Activated gamma-delta T cell treated with anti-CD3 and anti-CD28 coated beads, Interleukin-2, amount 50 U/mL, for 16 hours (primary cell): ENCODE measurements around the gene RPH3AL.
"Not testable (repeated sequence)": the region's sequence is repeated elsewhere in the genome, so short reads cannot be mapped to it uniquely, and the experiment has no call there.

Experiments
- DNase-seq: peaks from one replicate; pipeline ENCODE4 v3.0.0-alpha.2; 2020; ENCODE audit warnings: low read depth

Gene RPH3AL

DNA sequence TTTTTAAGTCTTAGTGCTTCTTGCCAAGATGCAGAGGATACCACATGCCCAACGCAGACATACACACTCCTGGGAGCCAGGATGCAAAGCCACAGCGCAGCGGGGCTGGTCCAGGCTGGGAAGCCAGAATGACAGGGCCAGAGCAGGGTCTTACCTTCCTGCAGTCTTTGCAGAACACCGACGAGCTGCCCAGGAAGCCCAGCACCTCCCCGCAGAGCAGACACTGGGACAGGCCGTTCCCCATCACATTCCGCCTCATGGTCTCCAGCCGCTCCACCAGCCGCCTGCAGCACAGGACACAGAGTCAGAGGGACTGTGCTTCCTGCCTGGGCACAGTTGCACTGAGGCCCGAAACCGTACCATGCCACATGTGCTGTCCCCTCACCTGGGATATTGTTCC is 33.3 kb downstream of the RPH3AL start:
- no peak for DNase-seq

DNA sequence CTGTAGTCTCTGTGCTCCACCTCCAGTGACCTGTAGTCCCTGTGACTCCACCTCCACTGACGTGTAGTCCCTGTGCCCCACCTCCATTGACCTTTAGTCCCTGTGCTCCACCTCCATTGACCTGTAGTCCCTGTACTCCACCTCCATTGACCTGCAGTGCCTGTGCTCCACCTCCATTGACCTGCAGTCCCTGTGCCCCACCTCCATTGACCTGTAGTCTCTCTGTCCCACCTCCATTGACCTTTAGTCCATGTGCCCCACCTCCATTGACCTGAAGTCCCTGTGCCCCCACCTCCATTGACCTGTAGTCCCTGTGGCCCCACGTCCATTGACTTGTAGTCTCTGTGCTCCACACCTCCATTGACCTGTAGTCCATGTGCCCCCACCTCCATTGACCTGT is 35.5 kb downstream of the RPH3AL start:
- DNase-seq, result not testable (repeated sequence)

DNA sequence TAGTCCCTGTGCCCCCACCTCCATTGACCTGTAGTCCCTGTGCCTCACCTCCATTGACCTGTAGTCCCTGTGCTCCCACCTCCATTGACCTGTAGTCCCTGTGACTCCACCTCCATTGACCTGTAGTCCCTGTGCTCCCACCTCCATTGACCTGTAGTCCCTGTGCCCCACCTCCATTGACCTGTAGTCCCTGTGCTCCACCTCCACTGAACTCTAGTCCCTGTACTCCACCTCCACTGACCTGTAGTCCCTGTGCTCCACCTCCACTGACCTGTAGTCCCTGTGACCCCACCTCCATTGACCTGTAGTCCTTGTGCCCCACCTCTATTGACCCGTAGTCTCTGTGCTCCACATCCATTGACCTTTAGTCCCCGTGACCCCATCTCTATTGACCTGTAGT is 37.2 kb downstream of the RPH3AL start:
- not testable (repeated sequence) for DNase-seq

DNA sequence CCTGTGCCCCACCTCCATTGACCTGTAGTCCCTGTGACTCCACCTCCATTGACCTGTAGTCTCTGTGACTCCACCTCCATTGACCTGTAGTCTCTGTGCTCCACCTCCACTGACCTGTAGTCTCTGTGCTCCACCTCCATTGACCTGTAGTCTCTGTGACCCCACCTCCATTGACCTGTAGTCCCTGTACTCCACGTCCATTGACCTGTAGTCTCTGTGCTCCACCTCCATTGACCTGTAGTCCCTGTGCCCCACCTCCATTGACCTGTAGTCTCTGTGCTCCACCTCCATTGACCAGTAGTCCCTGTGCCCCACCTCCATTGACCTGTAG is 38.0 kb downstream of the RPH3AL start:
- DNase-seq, result not testable (repeated sequence)

DNA sequence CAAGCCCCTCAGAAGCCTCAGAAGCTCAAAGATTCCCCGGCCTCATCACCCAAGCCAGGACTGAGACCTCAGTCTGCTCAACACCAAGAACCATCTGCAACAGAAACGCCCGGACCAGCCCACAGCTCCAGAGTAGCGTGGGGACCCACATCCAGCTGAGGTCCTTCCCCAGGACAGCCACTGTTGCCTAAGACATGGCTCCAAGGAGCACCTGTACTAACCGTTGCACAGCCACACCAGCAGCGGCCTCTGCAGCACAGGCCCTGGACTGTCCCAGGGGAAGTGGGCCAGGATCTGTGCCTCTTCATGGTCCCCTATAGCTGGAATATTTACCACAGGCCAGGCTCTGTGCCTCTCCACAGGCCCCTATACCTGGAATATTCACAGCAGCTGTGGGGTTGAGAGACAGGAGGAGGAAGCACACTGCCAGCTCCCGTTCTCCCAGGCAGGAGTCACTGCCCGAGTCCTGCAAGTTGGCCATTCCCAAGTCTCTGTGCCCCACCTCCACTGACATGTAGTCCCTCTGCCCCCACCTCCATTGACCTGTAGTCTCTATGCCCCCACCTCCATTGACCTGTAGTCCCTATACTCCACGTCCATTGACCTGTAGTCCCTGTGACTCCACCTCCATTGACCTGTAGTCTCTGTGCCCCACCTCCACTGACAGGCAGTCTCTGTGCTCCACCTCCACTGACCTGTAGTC is 38.5 kb downstream of the RPH3AL start:
- DNase-seq, result no peak

DNA sequence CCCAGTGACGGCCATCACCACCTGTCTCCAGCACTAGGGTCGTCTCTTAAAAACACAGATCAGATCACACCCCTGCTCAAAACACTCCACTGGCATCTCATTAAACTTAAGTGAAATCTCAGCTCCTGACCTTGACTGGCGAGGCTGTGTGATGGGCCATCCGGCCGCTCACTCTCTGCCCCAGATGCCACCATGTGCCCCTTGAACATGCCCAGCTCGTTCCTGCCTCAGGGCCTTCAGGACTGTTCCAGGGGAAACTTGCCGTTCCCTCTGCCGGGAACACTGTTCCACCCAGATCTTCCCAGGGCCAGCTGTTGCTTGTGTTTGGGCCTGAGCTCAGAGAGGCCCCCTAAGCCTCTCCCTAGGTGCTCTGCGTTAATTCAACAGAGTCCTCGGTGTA is 39.4 kb downstream of the RPH3AL start:
- no peak for DNase-seq

DNA sequence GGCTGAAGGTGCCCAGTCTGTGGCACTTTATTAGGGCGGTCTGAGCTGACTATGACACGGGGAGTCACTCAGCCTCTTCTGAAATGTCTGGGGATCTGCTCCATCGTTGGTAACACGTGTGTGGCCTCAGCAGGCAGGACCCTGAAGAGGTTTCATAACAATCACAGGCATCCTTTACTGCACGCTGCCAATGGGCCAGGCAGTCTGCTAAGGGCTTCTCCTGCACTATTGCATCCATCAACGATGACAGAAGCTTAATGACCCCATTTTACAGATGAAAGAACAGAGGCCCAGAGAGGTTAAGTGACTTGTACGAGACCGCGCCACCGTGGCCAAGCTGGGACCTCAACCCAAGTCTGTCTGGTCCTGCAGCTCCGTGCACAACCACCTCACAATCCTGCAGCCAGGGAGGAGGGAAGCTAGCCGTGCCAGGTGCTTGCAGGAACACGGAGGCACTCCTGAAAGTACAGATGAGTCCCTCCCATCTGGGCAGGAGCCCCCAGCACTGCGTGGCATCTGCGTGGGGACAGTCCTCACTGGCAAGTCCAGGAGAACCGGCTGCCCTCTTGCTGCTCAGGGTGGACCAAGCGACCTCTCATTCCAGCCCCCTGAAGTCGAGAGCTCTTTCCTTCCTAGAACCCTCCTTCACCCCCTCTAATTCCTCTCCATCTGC is 40.0 kb downstream of the RPH3AL start:
- DNase-seq, result no peak

DNA sequence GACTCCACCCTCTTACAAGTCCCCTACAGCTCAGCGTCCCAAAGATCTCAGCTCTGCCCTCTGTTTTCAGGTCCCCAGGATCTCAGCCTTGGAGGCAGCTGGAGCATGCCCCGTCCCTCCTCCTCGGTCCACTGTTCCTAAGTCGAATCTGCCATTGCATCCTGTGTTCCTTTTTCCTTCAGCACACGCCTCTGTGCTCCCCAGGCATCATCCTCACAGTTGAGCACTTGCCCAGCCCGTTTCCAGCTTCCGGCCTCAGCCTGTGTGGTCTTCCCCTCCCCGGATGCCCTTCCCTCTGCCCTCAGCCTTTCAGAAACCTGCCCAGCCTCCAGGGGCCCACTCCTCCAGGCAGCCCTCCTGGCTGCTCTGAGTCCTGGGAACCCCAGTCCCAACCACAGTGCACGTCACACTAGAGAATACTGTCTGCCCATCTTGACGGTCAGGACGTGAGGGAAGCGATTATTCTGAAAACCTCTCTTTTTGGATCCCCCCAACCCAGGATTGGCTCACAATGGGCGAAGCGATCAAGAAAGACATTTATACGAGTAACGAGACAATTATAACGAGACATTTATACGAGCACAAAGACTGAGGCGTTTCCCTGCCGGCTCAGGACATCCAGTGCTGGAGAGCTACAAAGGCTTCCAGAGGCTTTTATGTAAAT is 41.4 kb downstream of the RPH3AL start:
- DNase-seq, result no peak

DNA sequence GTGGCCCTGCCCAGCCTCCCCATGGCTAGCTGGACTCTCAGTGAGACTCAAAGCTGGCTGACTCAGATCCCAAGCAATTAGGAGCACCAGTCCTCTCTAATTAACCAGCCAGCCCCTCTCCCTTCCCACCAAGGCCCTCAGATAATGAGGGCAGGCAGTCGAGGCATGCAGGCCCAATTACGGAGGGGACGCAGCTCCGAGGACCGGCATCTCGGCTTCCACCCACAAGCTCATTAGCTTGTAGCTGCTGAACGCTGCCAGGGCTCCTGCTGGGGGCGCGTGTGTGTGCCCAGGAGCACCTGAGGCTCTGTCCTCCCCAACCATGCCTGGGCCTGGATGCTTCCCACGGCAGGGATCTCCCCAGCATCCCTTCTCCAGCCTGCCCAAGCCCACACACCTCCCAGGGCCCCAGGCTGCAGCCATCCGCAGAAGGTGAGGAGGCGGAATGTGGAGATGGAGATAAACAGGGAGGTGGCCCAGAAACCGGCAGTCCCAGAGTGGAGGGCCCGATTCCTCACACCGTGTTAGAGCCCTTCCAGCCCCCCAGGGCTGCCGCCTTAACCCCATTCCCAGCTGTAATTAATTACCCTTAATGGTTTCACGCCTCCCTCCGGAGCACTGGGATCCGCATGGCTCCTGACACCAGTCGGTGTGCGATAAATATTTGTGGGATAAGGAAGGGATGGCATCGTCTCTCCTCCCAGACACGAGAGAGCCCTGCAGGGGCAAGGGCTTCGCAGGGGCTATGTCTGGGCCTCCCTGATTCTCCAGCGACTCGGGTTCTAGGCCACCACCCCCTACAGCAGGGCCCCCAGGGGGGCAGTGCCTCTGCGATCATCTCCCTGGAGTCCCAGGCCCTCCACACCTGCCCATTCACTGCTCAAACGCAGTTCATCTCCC is 42.2 kb downstream of the RPH3AL start:
- no peak for DNase-seq

DNA sequence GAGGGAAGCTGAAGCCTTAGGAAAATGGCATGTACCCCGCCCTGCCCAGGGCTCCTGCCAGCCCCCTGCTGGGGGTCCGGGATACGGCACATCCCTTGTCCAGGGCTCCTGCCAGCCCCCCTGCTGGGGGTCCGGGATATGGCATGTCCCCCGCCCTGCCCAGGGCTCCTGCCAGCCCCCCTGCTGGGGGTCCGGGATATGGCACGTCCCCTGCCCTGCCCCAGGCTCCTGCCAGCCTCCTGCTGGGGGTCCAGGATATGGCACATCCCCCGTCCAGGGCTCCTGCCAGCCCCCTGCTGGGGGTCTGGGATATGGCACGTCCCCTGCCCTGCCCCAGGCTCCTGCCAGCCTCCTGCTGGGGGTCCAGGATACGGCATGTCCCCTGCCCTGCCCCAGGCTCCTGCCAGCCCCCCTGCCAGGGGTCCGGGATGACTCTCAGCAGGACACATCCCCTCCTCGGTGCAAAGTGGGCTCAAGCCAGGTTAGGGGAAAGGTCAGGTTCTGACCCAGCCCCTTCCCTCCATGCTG is 43.2 kb downstream of the RPH3AL start:
- DNase-seq, result no peak

DNA sequence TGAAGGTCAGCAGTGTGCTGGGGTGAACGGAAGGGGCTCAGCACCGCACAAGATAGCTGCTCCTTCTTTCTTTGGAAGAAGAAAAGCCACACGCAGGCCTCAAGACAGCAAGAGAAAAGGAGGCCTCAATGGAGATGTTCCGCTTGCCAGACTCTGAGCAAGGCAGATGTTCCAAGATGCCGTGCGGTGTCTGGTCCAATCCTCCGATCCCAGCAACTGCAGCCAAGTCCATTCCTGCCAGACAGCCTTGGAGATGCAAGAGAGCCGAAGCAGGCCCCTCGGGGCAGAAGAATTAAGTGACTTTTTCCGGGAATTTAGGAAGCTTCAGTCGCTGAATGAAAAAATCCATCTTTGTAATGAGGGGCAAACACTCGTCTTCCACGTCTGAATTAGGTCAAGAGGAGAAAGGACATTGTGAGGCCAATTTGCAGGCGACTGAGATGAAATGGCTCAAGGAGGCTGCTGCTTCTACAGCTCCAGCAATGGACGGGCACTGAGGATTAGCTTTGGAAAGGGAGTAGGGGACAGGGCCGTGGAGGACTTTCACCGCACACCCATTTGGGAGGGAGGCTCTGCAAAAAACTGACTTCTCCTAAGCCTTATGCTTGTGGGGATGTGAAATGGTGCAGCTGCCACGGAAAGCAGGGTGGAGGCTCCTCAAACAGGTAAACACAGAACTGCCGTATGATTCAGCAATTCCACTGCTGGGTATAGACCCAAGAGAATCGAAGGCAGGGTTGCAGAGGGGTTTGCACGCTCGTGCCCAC is 44.7 kb downstream of the RPH3AL start:
- DNase-seq, result no peak

DNA sequence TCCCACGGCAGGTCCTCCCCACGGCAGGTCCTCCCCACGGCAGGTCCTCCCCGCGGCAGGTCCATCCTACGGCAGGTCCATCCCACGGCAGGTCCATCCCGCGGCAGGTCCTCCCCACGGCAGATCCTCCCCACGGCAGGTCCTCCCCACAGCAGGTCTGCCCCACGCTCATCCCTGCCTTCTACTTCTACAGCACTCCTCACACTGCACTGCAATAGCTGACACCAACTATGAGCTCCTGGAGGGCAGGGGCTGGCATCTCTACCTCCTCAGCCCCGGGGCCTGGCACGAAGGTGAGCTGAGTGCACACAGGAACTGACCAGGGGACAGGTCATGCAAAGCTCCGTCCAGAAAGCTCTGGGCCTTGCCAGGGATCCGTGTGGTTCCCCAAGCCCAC is 45.3 kb downstream of the RPH3AL start:
- DNase-seq, result no peak

DNA sequence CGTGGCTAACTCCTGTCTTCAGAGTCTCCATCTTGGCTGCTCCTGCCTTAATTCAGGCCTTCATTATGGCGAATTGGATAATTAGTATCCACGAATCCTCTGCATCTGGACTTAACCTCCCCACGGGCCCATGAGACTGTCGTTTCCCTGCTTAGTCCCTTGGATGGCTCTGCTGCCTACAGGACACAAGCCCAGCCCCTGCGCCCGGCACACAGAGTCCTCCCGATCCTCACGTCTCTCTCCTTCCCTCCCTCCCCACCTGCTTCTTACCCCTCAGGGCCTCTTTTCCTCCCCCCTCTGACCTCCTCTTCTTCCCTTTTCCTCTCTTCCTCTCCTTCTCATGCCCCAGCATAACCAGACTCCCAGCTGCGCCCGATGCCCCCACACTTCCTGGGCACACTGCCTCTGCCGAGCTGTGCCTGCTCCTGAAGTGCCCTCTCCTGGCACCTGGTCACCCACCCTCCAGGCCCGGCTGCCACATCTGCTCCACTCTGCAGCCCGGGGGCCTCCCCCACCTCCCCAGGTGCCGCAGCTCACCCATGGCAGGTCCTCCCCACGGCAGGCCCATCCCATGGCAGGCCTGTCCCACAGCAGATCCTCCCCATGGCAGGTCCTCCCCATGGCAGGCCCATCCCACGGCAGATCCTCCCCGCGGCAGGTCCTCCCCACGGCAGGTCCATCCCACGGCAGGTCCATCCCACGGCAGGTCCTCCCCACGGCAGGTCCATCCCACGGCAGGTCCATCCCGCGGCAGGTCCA is 45.9 kb downstream of the RPH3AL start:
- no peak for DNase-seq

DNA sequence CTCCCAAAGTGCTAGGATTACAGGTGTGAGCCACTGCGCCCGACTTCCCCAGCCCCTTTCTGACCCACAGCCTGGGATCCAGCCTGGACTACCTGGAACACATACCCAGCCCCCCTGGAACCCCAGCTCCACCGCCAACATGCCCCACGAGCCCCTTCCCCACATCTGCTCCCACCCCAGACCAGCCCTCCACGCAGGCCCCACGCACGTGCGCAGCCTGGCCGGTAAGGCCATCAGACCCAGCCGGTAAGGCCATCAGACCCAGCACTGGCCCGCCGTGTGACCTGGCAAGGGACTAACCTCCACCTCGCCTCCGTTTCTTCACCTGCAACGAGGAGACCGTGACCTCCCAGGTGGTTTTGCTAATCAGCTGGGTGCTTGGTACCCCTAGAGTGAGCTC is 46.5 kb downstream of the RPH3AL start:
- DNase-seq, result no peak

DNA sequence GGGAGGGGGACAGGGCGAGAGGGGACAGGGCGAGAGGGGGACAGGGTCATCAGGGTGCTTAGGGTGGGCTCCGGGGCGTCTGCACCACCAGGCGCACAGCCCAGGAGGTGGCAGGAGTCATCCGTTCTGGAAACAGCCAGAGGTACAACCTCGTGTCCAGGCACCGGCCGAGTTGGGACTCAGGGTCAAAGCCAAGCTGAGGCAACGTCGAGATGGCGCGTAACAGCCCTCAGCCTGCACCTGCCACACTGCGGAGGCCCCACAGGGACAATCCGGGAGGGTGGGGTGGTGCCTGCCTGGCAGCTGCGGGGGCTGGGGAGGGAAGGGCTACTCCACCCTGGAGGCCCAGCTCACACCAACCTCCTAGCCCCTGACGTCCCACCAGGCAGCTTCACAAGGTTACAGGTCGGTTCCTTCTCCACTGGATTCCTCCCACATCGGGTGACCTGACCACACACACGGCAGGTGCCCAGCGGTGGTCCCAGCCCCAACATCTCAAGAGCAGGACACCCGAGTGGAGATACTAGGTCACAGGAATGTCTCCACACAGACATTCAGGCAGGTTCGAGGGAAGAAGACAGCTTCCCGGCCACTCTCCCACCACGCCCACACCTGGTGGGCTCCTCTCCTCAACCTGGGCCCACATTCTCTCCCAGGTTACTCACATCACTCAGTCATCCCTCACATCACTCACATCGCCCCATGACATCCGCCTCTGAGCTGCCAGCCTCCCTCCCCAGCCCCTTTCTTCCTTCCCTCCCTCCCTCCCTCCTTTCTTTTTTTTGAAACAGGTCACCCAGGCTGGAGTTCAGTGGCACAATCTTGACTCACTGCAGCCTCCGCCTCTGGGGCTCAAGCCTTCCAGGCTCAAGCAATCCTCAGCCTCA is 47.3 kb downstream of the RPH3AL start:
- no peak for DNase-seq

DNA sequence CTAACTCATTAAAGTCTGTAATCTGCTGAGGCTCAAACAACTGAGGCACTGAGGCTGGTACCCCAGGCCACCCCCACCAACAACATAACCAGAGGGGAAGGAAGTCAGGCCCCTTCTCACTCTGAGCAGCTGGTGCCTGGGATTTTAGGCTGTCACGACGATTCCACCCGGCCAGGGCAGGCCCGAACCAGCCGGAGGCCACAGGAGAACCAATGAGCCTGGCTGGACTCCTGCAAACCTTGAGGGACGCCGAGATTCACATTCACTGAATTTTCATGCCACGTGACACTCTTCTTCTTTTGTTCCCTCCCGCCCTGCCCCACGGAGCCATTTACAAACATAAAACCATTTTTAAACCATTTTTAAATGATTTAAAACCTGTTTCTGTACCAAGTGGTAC is 48.1 kb downstream of the RPH3AL start:
- DNase-seq, result no peak

DNA sequence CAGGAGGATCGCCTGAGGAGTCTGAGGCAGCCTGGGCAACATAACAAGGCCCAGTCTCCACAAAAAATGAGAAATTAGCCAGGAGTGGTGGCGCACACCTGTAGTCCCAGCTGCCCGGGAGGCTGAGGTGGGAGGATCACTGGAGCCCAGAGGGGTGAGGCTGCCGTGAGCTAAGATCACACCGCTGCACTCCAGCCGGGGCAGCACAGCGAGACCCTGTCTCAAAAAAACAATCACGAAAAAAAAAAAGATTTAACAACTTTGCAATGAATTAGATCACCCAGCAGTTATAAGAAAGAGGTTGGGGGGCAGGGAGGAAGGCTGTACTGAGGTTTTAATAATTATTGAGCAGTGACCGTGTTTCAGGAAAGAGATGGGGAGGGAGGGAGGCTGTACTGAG is 49.4 kb downstream of the RPH3AL start:
- DNase-seq, result no peak

DNA sequence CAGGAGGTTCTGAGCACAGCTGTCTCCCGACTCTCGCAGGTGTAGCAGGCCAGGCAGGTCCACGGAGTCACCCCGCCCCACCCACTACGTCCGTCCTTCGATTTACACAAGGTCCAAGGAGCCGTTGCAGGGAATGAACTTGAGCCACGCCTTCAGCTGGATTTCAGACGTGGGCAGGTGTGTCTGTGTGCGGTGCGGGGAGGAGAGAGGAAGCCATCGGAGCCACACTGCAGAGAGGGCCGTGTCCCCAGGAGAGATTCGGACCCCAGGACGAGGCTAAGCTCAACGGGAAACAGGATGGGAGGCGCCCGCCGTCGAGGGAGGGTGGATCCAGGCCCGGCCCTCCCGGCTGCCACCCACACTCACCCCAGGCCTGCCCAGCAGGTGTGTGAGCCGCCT is 50.3 kb downstream of the RPH3AL start:
- no peak for DNase-seq

DNA sequence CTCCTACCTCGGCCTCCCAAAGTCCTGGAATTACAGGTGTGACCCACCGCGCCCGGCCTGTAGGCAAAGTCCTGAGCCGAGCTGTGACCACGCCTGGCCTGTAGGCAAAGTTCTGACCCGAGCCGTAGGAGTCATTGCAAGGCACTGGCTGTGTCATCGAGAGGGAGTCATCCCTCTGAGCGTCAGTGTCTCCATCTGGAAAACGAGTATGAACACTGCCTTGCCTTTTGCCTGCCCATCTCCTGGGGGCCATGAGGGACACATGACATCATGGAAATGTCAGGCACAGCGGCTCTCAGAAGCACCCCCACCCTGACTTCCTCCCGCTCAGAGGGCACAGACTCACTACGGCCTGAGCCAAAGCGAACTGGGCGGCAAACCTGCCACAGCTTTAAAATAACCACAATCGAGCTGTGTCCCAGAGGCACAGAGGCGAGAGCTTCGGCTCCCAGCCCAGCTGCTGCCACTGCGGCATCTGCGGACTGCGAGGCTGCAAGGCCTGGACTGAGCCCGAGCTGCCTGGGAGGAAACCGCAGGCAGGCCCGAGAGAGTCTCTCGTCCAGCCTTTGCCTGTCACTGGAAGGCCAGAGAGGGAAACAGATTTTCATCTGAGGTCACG is 50.8 kb downstream of the RPH3AL start:
- no peak for DNase-seq
